Measurements from ENCODE around the gene ECEL1.
"Not testable (repeated sequence)": the region's sequence is repeated elsewhere in the genome, so short reads cannot be mapped to it uniquely, and the experiment has no call there.

Gene ECEL1

DNA sequence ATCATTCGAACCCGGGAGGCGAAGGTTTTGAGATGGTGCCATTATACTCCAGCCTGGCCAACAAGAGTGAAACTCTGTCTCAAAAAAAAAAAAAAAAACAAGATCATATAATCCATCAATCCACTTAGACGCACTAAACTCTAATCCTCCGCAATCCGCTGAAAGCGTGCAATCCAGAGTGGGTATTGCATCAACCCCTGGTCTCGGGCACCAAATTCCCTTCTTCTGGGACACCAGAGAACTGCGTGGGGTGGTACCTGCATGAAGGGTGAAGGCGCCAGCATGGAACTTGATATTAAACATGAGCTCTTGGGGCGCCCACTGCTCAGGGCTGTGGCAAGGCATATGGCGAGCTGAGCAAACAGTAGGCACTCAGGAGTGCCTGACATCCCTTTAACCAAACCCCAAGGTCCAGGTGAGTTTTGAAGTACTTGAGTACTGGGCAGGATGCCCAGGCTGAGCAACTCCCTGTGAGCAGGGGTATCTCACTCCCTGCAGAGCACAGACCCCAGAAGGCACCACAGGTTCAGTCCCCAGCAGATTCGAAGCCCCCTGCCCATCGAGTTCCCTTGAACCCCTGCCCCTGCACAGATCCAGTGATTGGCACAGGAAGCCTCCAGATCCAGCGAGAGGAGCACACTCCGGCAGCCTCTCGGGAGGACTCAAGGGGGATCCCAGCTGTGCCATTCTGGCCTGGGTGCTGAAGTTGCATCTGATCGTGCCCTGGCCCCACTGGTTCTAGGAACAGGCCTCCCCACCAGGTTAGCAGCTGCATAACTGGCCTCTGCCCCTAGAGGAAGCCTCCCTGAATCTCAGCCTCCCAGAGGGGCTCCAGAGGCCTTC lies 23.7 kb downstream of the ECEL1 start:
- TF ChIP-seq POLR2A (IDR thresholded peaks at IDR 0.05; ENCODE audit: low read depth, low read length) (no peak), TAF1 (IDR thresholded peaks at IDR 0.05; ENCODE audit: borderline replicate concordance, low read depth, low read length) (no peak), POLR2AphosphoS5 (IDR thresholded peaks at IDR 0.05; ENCODE audit: low read depth, low read length) (no peak)
- FAIRE-seq = no peak
- DNase-seq (ENCODE audit: insufficient read length) = no peak

DNA sequence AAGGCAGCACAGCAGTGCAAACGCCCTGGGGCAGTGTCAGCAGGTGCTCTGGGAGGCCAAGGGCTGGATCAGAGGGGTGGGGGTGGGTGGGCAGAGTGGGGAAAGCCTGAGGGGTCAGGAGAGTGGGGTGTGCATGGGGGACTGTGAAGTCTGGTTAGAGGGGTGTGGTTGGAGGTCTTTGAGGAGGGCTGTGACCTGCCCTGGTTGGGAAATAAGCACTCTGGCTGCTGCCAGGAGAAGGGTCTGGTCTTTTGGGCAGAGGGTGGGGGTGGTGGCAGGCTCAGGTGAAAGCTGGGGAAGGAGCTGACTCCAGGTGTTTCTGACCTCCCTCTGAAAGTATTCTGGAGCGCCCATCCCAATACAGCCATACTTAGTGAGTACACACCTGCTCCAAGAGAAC lies 27.5 kb downstream of the ECEL1 start:
- DNase-seq (ENCODE audit: insufficient read length) (no peak), FAIRE-seq (no peak)
- no peak for TF ChIP-seq POLR2AphosphoS5 (IDR thresholded peaks at IDR 0.05; ENCODE audit: low read depth, low read length)
- no peak for TF ChIP-seq TAF1 (IDR thresholded peaks at IDR 0.05; ENCODE audit: borderline replicate concordance, low read depth, low read length)
- TF ChIP-seq POLR2A (IDR thresholded peaks at IDR 0.05; ENCODE audit: low read depth, low read length) = no peak

DNA sequence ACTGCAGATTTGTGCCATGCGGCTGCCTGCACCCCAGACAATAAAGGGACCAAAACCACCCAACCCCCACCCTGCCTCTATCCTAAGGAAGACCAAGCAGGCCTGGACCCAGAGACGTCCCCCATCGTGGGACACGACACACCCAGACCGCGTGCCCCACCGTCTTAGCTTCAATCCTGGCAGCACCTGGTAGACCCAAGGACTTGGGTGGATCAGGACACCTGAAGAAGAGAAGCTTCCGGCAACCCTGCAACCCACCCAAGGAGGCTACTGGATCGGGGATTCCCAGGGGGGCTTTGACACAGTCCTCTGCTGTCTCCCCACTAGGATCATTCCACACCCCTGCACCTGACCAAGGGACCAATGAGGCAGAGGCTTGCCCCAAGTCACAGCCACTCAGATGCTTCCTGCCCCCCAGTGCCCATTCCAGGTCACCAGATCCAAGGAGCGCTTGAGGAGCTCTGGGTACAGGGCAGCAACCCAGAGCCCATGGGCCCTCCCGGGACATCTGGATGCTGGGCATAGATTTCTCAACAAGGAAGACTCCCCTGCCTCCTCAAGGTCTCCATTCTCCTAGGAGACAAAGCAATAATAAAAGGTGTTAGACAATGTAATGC lies 28.1 kb downstream of the ECEL1 start:
- DNase-seq (ENCODE audit: insufficient read length) (no peak), FAIRE-seq (no peak)
- TF ChIP-seq TAF1 (IDR thresholded peaks at IDR 0.05; ENCODE audit: borderline replicate concordance, low read depth, low read length) (no peak), POLR2A (IDR thresholded peaks at IDR 0.05; ENCODE audit: low read depth, low read length) (no peak), POLR2AphosphoS5 (IDR thresholded peaks at IDR 0.05; ENCODE audit: low read depth, low read length) (no peak)

DNA sequence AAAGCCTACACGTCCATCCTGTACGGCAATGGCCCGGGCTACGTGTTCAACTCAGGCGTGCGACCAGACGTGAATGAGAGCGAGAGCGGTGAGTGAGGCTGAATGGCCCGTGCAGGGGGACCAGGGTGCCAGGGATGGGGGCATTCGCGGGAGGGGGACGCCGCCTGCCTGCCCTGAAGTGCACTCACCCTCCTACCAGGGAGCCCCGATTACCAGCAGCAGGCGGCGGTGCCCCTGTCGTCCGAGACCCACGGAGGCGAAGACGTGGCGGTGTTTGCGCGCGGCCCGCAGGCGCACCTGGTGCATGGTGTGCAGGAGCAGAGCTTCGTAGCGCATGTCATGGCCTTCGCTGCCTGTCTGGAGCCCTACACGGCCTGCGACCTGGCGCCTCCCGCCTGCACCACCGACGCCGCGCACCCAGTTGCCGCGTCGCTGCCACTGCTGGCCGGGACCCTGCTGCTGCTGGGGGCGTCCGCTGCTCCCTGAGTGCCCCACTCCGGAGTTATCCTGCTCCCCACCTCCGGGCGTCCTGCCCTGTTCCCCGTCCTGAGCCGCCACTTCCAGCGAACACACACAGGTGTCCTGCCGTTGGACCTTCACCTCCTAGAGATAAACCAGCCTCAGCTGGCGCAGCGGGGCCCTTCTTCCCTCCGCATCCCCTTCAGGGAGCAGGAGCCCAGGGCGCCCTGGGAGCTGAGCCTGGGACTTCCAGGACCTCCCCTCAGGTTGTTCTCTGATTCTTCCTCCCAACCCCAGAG lies 28.8 kb downstream of the ECEL1 start:
- FAIRE-seq (no peak), DNase-seq (ENCODE audit: insufficient read length) (no peak)
- no peak for TF ChIP-seq POLR2A (IDR thresholded peaks at IDR 0.05; ENCODE audit: low read depth, low read length)
- TF ChIP-seq TAF1 (IDR thresholded peaks at IDR 0.05; ENCODE audit: borderline replicate concordance, low read depth, low read length) = no peak

DNA sequence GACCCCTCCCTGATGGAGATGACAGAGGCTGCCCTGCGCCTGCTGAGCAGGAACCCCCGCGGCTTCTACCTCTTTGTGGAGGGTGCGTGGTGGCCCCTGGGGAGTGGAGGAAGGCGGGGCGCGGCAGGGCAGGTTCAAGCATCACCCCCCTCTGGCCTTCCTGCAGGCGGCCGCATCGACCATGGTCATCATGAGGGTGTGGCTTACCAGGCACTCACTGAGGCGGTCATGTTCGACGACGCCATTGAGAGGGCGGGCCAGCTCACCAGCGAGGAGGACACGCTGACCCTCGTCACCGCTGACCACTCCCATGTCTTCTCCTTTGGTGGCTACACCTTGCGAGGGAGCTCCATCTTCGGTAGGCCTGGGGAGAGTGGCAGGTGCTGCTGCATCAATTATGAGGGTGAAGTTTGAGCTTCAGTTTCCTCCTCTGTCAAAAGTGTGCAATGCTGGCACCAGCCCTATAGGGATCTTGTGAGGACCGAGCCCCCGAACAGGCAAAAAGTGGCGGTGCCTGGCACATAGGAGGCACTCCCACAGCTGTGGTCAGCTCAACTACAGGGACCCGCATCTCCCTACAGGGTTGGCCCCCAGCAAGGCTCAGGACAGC lies 29.5 kb downstream of the ECEL1 start:
- no peak for TF ChIP-seq TAF1 (IDR thresholded peaks at IDR 0.05; ENCODE audit: borderline replicate concordance, low read depth, low read length)
- no peak for TF ChIP-seq POLR2A (IDR thresholded peaks at IDR 0.05; ENCODE audit: low read depth, low read length)
- no peak for TF ChIP-seq POLR2AphosphoS5 (IDR thresholded peaks at IDR 0.05; ENCODE audit: low read depth, low read length)
- FAIRE-seq = no peak
- DNase-seq (ENCODE audit: insufficient read length) = no peak

DNA sequence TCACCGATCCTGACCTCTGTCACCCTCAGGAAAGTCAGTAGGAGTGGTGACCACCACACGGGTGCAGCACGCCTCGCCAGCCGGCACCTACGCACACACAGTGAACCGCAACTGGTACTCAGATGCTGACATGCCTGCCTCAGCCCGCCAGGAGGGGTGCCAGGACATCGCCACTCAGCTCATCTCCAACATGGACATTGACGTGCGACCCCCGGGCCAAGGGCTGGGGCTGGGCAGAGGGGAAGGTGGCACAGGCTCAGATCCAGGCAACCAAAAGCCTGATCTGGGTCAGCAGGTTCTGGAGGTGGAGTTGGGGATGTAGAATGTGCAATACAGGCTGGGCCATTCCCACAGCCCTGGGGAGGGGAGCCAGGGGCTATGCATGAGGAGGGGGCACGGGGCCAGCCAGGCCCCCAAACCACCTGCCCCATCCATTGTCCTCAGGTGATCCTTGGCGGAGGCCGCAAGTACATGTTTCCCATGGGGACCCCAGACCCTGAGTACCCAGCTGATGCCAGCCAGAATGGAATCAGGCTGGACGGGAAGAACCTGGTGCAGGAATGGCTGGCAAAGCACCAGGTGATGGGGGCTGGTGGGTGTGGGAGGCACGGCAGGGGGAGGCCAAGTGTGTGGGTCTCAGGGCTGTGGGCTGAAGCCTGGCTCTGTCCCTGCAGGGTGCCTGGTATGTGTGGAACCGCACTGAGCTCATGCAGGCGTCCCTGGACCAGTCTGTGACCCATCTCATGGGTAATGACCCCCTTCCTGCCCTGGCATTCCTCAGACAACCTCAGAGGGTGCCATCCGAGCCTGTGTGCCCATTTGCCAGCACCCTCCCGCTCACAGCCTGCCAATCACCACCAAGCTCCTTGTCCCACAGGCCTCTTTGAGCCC lies 30.3 kb downstream of the ECEL1 start:
- FAIRE-seq (no peak), DNase-seq (ENCODE audit: insufficient read length) (no peak)
- no peak for TF ChIP-seq POLR2AphosphoS5 (IDR thresholded peaks at IDR 0.05; ENCODE audit: low read depth, low read length)
- no peak for TF ChIP-seq TAF1 (IDR thresholded peaks at IDR 0.05; ENCODE audit: borderline replicate concordance, low read depth, low read length)
- no peak for TF ChIP-seq POLR2A (IDR thresholded peaks at IDR 0.05; ENCODE audit: low read depth, low read length)

DNA sequence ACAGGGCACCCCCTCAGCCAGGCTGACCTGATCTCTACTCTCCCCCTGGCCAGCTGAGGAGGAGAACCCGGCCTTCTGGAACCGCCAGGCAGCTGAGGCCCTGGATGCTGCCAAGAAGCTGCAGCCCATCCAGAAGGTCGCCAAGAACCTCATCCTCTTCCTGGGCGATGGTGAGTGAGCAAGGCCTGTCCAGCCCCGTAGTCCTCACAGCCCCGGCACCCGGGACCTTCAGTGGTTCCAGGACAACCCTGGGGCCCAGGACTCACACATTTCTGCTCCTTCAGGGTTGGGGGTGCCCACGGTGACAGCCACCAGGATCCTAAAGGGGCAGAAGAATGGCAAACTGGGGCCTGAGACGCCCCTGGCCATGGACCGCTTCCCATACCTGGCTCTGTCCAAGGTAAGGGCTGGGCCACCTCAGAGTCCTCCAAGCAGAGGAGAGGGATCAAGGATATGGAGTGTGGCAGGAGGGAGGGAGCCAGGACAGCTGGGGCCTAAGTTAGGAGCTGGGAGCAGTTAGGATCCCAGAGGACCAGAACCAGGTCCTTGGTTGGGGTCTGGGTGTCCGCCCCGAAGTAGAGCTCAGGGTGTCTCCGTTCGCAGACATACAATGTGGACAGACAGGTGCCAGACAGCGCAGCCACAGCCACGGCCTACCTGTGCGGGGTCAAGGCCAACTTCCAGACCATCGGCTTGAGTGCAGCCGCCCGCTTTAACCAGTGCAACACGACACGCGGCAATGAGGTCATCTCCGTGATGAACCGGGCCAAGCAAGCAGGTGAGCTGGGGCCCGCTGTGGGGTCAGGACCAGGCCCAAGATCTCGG lies 31.1 kb downstream of the ECEL1 start:
- TF ChIP-seq POLR2A (IDR thresholded peaks at IDR 0.05; ENCODE audit: low read depth, low read length) (no peak), TAF1 (IDR thresholded peaks at IDR 0.05; ENCODE audit: borderline replicate concordance, low read depth, low read length) (no peak), POLR2AphosphoS5 (IDR thresholded peaks at IDR 0.05; ENCODE audit: low read depth, low read length) (no peak)
- DNase-seq (ENCODE audit: insufficient read length) = no peak
- FAIRE-seq = no peak

DNA sequence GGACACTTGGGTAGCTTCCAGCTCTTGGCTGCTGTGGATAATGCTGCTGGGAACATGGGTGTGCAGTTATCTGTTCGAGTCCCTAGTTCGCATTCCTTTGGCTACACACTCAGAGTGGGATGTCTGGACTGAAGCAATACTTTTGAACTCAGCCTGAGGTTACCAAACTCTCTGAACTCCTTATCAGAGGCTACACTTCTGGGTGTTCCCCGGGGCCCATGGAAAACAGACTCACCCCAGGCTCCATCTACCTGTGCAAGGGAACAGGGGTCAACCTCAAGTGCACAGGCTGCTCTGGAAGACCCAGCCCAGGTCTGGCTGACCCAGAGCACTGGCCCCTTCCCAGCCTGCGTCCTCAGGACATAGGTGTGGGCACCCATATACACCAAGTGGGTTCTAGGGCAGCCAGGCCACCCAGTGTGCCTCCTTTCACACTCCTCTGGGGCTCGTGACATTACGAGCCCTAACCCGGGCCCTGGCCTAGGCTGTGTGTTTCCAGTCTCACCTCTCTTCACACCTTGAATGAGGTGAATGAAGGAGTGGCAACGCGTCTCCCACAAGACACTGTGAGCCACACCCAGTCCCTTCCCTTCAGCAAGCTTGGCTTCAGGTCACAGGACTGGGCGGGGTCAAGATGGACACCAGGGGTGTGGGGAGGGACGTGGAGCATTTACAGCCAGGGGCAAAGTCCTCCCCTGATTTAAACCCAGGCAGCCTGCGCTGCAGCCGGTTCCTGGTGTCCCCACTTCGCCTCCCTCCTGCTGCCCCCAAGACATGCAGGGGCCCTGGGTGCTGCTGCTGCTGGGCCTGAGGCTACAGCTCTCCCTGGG lies 32.0 kb downstream of the ECEL1 start, which contains the start of gene ALPI:
TSS of gene ALPI (plus strand) at position 728 of the 830 bp plus-strand sequence. CDS start at position 775, 47 bp downstream.
- FAIRE-seq = no peak

DNA sequence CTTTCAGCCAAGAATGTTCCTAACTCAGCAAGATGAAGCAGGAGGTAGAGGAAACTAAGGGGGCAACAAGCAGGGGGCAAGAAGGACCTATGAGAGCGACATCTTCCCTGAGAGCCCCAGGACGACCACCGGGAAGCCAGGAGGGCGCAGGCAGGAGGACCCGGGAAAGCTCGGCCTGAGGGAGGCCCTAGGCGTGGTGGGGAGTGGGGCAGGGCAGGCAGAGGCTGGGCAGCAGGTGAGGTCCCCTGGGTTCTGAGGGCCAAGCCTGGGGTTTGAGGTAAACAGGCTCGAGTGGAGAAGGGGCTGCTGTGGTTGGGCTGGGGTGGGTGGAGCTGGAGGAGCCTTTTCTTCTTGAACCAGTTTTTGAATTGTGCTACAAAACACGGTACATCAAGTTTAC lies 33.0 kb downstream of the ECEL1 start:
- no peak for DNase-seq (ENCODE audit: insufficient read length)
- no peak for TF ChIP-seq TAF1 (IDR thresholded peaks at IDR 0.05; ENCODE audit: borderline replicate concordance, low read depth, low read length)
- TF ChIP-seq POLR2A (IDR thresholded peaks at IDR 0.05; ENCODE audit: low read depth, low read length) = no peak
- no peak for TF ChIP-seq POLR2AphosphoS5 (IDR thresholded peaks at IDR 0.05; ENCODE audit: low read depth, low read length)
- no peak for FAIRE-seq

More for the DNA sequence above, 32.0 kb downstream of the ECEL1 start, which contains the start of gene ALPI:
- no peak for TF ChIP-seq TAF1 (IDR thresholded peaks at IDR 0.05; ENCODE audit: borderline replicate concordance, low read depth, low read length)
- TF ChIP-seq POLR2A (IDR thresholded peaks at IDR 0.05; ENCODE audit: low read depth, low read length) = no peak
- no peak for TF ChIP-seq POLR2AphosphoS5 (IDR thresholded peaks at IDR 0.05; ENCODE audit: low read depth, low read length)
- DNase-seq (ENCODE audit: insufficient read length) = no peak

DNA sequence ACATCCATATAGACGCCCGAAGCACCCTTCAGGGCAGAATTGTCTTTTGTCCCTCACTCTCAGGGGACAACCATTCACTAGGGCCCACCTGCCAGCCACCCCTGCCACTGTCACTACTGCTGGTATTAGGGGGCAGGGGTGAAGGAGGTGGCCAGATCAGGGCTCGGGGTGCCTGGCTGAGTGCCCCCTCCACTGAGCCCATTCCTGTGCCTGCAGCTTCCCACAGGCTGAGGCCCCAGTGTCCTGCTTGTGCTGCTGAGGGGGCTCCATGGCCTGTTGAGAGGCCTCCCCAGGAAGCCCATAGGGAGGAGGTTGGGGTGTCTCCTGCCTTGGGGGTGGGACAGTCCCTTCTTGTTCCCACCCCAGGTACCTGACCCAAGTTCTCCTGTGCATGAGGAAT lies 36.0 kb downstream of the ECEL1 start:
- not testable (repeated sequence) for FAIRE-seq; DNase-seq (ENCODE audit: insufficient read length)
